Esophagus squamous epithelium (tissue), 4 donors: Measurements from ENCODE around the gene FGD2.

ENCODE experiments used
- POLR2A ChIP-seq, 4 donors: fragments of 450-650 bp; IDR thresholded peaks; one replicate each; pipeline ENCODE4 v1.6.1; 2017; ENCODE audit warnings: antibody characterized with exemption in 4 of 4, mild to moderate bottlenecking in 4 of 4, moderate library complexity in 3 of 4
- TF ChIP-seq, protein P1 (sequence below), 6 experiments: fragments of 450-650 bp in 4 of 6; fragments of 200-600 bp in 2 of 6; sonication (generic) in 2 of 6; IDR thresholded peaks; one replicate each; pipeline ENCODE4 v1.5.1; 2016 to 2019; ENCODE audit warnings: antibody characterized with exemption in 6 of 6, mild to moderate bottlenecking in 4 of 6, moderate library complexity in 4 of 6

DNA sequence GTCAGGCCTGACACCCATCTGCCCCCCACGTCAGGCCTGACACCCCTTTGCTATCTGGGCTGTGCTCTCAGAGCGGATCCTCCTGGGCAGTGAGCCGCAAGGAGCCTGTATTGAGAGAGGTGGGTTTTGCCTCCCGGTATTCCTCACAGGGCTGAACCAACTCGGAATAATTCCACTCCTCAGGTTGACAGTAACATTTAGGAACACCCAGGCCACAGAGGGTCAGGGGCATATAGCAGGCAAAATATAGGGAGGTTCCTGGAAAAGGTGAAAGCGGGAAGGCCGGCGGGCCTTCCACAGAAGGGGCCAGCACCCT lies 6.8 kb upstream of the FGD2 start:
- TF ChIP-seq, protein P1, sequence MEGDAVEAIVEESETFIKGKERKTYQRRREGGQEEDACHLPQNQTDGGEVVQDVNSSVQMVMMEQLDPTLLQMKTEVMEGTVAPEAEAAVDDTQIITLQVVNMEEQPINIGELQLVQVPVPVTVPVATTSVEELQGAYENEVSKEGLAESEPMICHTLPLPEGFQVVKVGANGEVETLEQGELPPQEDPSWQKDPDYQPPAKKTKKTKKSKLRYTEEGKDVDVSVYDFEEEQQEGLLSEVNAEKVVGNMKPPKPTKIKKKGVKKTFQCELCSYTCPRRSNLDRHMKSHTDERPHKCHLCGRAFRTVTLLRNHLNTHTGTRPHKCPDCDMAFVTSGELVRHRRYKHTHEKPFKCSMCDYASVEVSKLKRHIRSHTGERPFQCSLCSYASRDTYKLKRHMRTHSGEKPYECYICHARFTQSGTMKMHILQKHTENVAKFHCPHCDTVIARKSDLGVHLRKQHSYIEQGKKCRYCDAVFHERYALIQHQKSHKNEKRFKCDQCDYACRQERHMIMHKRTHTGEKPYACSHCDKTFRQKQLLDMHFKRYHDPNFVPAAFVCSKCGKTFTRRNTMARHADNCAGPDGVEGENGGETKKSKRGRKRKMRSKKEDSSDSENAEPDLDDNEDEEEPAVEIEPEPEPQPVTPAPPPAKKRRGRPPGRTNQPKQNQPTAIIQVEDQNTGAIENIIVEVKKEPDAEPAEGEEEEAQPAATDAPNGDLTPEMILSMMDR (IDR thresholded peaks at IDR 0.05), result no peak
- TF ChIP-seq POLR2A (IDR thresholded peaks at IDR 0.05), result no peak
